Fibroblast of lung (primary cell): ENCODE data around the gene XRCC1. TPM values are rescaled to one million over a fixed set of nuclear protein-coding genes. Genes with fewer than 3 reads are reported as not detected.

ENCODE experiments used
- DNase-seq, 2 donors: peaks; one replicate each; pipeline versions ENCODE4 v3.0.0 to v3.0.0-alpha.2; 2010; ENCODE audit warnings: low read depth in 2 of 2
- H2AFZ ChIP-seq: 2 replicates; pipeline ENCODE4 v1.5.1; 2012; ENCODE audit warnings: low read length, control low read depth, inconsistent platforms
- H3K27ac ChIP-seq: 2 replicates; pipeline ENCODE4 v1.5.1; 2011; ENCODE audit warnings: low read length, control low read depth; ENCODE audit not compliant: insufficient read depth
- H3K27me3 ChIP-seq: 2 replicates; pipeline ENCODE4 v1.5.1; 2011; ENCODE audit warnings: mild to moderate bottlenecking, low read length; ENCODE audit not compliant: control insufficient read depth, insufficient read depth
- H3K36me3 ChIP-seq: 2 replicates; pipeline ENCODE4 v1.5.1; 2011; ENCODE audit warnings: low read length; ENCODE audit not compliant: control insufficient read depth, insufficient read depth
- H3K4me1 ChIP-seq: 2 replicates; pipeline ENCODE4 v1.5.1; 2011; ENCODE audit warnings: low read length; ENCODE audit not compliant: control insufficient read depth, insufficient read depth; ENCODE audit errors: extremely low read depth
- H3K4me2 ChIP-seq: 2 replicates; pipeline ENCODE4 v1.5.1; 2011; ENCODE audit warnings: low read length, control low read depth; ENCODE audit not compliant: insufficient read depth; ENCODE audit errors: extremely low read depth
- H3K4me3 ChIP-seq, 4 experiments: fragments of 200-600 bp in 1 of 4; sonication (generic) in 1 of 4; replicated peaks in 1 of 4; 2 replicates each; pipeline ENCODE4 v1.5.1; 2011 to 2016; ENCODE audit warnings: low read length in 4 of 4, low read depth in 3 of 4, mild to moderate bottlenecking in 3 of 4, control low read depth in 2 of 4, inconsistent platforms in 1 of 4, mixed read lengths in 1 of 4; ENCODE audit not compliant: insufficient read depth in 1 of 4; ENCODE audit errors: control extremely low read depth in 1 of 4
- H3K79me2 ChIP-seq: 2 replicates; pipeline ENCODE4 v1.5.1; 2012; ENCODE audit warnings: mild to moderate bottlenecking, low read length, inconsistent platforms; ENCODE audit not compliant: control insufficient read depth, insufficient read depth
- H3K9ac ChIP-seq: 2 replicates; pipeline ENCODE4 v1.5.1; 2011; ENCODE audit warnings: mild to moderate bottlenecking, low read length, control low read depth; ENCODE audit not compliant: insufficient read depth
- H3K9me3 ChIP-seq: 2 replicates; pipeline ENCODE4 v1.5.1; 2012; ENCODE audit warnings: low read depth, low read length; ENCODE audit not compliant: control insufficient read depth, insufficient read depth
- H4K20me1 ChIP-seq: 2 replicates; pipeline ENCODE4 v1.5.1; 2011; ENCODE audit warnings: low read length; ENCODE audit not compliant: control insufficient read depth, insufficient read depth; ENCODE audit errors: extremely low read depth
- CTCF ChIP-seq, 2 donors: IDR thresholded peaks in 1 of 2; conservative IDR thresholded peaks in 1 of 2; 1 replicate in 1 of 2; 2 replicates in 1 of 2; pipeline ENCODE4 v1.5.1; 2011 to 2012; ENCODE audit warnings: low read length in 2 of 2, control low read depth in 1 of 2, inconsistent platforms in 1 of 2, low read depth in 1 of 2, mild to moderate bottlenecking in 1 of 2
- EZH2 ChIP-seq: IDR thresholded peaks from 2 replicates; pipeline ENCODE4 v1.5.1; 2012; ENCODE audit warnings: low read length, control low read depth, mild to moderate bottlenecking; ENCODE audit errors: missing control alignments
- polyA plus RNA-seq, 2 donors: library from polyadenylated mRNA; depleted of rRNA in 1 of 2; stranded (reverse) in 1 of 2; unstranded in 1 of 2; fragments of >200 nt; gene quantifications; 2 replicates each; pipeline ENCODE4 v1.2.1, GENCODE V29; 2011 to 2012; ENCODE audit warnings: missing spikeins in 1 of 2
- total RNA-seq: library from RNA; depleted of rRNA; stranded (reverse); fragments of >200 nt; gene quantifications from 2 replicates; pipeline ENCODE4 v1.2.1, GENCODE V29; 2014

The XRCC1 gene
- total and polyA plus RNA-seq, 2 donors (not counting 1 experiment from before 2014, with no cell fraction given) = 8.6 to 14.5 TPM

DNA sequence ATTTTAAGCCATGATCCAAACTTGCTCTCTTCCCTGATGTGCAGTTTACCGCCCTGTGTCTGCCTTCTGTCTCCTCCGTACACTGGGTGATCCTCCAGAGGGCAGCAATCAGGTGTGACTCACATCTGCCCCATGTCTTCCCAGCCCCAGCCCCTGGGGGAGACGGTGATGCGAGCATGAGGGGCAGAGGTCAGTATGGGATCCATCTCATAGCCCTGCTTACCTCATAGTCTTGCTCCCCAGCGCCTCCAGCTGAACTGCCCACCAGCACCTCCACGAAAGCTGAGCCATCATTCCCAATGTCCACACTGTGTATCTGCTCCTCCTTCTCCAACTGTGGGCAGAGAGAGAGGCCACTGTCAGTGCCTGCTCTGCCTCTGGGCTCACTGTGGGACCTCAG, 14.6 kb downstream of the XRCC1 start:
- Histone ChIP-seq H3K27me3 (no peaks in the 10 kb centered on the region), H3K36me3 (peaks cover 6% of the 10 kb centered on the region), H3K4me3 (no peak overlapping the region), H4K20me1 (no peaks in the 10 kb centered on the region), H3K27ac (peak overlapping the region; percentile 26), H3K9ac (no peak overlapping the region), H3K4me2 (no peak overlapping the region), H3K4me1 (peaks cover 12% of the 10 kb centered on the region), H3K9me3 (no peaks in the 10 kb centered on the region), H2AFZ (no peak overlapping the region), H3K79me2 (no peaks in the 10 kb centered on the region)
- no peak for DNase-seq
- TF ChIP-seq EZH2 (no peak), CTCF (conservative IDR thresholded peaks at IDR 0.05 in 1 of 2, IDR thresholded peaks at IDR 0.05 in 1 of 2; ENCODE audit: low read depth in 1 of 2, low read length in 2 of 2) (no peak)

DNA sequence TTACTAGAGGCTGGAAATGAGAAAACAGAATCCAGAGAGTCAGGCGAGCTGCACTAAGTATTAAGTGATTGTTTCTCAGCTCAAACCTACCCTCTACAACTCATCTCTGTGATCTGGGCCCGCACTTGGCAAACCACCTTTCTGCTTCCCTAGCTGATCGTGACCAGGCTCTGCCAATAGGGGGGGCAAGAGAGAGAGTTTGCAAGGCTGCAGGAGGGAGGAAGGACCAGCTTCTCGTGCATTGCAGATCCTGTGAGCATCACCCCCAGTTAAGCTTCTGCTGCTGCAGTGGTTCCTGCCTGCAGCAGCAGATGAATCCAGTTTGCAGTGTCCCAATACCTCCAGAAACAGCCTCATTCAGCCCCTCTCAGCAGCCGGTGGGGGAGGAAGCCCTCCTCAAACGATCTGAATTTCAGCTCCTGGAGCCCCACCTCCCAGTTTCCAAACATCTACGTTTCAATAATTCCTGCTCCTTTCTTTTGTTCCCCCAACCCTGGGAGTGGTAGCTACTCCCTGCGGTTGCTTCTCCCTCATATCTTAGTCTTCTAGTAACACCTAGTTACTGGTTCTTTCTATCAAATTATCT, 20.0 kb downstream of the XRCC1 start:
- Histone ChIP-seq H3K27me3 (no peaks in the 10 kb centered on the region), H3K79me2 (no peaks in the 10 kb centered on the region), H3K9ac (no peak overlapping the region), H3K4me3 (no peak overlapping the region), H2AFZ (no peak overlapping the region), H3K27ac (no peak overlapping the region), H4K20me1 (no peaks in the 10 kb centered on the region), H3K9me3 (no peaks in the 10 kb centered on the region), H3K4me1 (peaks cover 8% of the 10 kb centered on the region), H3K36me3 (peaks cover 15% of the 10 kb centered on the region), H3K4me2 (no peak overlapping the region)
- peak; percentile 48 to 71 for DNase-seq
- peak; percentile 80 to 96 for TF ChIP-seq CTCF (conservative IDR thresholded peaks at IDR 0.05 in 1 of 2, IDR thresholded peaks at IDR 0.05 in 1 of 2; ENCODE audit: low read depth in 1 of 2, low read length in 2 of 2)
- no peak for TF ChIP-seq EZH2

GRCh38 chr19:43554317-43554895, 20.9 kb downstream of the XRCC1 start:
- no peak overlapping the region for H3K27ac ChIP-seq

More at GRCh38 chr19:43554317-43554895, 20.9 kb downstream of the XRCC1 start:
- TF ChIP-seq EZH2 = no peak
- TF ChIP-seq CTCF (conservative IDR thresholded peaks at IDR 0.05 in 1 of 2, IDR thresholded peaks at IDR 0.05 in 1 of 2; ENCODE audit: low read depth in 1 of 2, low read length in 2 of 2) = no peak
- H3K4me2 ChIP-seq = no peak overlapping the region
- H3K79me2 ChIP-seq = no peaks in the 10 kb centered on the region
- no peak overlapping the region for H2AFZ ChIP-seq
- peaks cover 14% of the 10 kb centered on the region for H3K36me3 ChIP-seq
- no peaks in the 10 kb centered on the region for H4K20me1 ChIP-seq
- H3K9ac ChIP-seq = no peak overlapping the region
- no peaks in the 10 kb centered on the region for H3K27me3 ChIP-seq
- H3K4me1 ChIP-seq = peaks cover 8% of the 10 kb centered on the region
- H3K4me3 ChIP-seq = no peak overlapping the region
- no peak for DNase-seq
- no peaks in the 10 kb centered on the region for H3K9me3 ChIP-seq
